ENCODE measurements around the gene MYD88. TPM values are rescaled to one million over a fixed set of nuclear protein-coding genes. Genes with fewer than 3 reads are reported as not detected.

MYD88 gene
- total and polyA plus RNA-seq, 9 of the 15 experiments (the other 6 are each of a cell fraction or from before 2014, with no cell fraction given) = 3.2 to 47.3 (median 27.6) TPM

DNA sequence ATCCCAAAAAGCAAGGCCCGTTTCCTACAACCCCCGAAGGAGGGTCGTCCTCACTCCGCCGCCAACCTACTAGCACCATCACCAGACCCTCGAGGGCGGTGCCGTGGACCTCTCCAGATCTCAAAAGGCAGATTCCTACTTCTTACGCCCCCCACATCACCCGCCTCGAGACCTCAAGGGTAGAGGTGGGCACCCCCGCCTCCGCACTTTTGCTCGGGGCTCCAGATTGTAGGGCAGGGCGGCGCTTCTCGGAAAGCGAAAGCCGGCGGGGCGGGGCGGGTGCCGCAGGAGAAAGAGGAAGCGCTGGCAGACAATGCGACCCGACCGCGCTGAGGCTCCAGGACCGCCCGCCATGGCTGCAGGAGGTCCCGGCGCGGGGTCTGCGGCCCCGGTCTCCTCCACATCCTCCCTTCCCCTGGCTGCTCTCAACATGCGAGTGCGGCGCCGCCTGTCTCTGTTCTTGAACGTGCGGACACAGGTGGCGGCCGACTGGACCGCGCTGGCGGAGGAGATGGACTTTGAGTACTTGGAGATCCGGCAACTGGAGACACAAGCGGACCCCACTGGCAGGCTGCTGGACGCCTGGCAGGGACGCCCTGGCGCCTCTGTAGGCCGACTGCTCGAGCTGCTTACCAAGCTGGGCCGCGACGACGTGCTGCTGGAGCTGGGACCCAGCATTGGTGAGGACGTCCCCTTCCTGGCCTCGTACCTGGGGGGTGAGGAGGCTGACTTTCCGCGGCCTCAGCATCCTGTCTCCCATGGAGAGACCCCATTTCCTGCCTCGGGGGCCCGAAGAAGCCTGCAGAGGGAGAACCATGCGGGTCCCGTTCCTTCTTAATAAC, at the start of gene MYD88 (continued):
- TF ChIP-seq, protein P1, sequence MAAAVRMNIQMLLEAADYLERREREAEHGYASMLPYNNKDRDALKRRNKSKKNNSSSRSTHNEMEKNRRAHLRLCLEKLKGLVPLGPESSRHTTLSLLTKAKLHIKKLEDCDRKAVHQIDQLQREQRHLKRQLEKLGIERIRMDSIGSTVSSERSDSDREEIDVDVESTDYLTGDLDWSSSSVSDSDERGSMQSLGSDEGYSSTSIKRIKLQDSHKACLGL (CRISPR knock-in tag; IDR thresholded peaks at IDR 0.05; ENCODE audit: borderline replicate concordance, poor library complexity, severe bottlenecking) = no peak
- no peak for TF ChIP-seq KLF10 (CRISPR knock-in tag; IDR thresholded peaks at IDR 0.05)
- peak; percentile 94 for TF ChIP-seq KDM5B (IDR thresholded peaks at IDR 0.05; ENCODE audit: insufficient replicate concordance, low read depth, low read length)
- TF ChIP-seq PPARD (CRISPR knock-in tag; IDR thresholded peaks at IDR 0.05) = no peak
- no peak for TF ChIP-seq PHB (CRISPR knock-in tag; IDR thresholded peaks at IDR 0.05)
- TF ChIP-seq, protein P2, sequence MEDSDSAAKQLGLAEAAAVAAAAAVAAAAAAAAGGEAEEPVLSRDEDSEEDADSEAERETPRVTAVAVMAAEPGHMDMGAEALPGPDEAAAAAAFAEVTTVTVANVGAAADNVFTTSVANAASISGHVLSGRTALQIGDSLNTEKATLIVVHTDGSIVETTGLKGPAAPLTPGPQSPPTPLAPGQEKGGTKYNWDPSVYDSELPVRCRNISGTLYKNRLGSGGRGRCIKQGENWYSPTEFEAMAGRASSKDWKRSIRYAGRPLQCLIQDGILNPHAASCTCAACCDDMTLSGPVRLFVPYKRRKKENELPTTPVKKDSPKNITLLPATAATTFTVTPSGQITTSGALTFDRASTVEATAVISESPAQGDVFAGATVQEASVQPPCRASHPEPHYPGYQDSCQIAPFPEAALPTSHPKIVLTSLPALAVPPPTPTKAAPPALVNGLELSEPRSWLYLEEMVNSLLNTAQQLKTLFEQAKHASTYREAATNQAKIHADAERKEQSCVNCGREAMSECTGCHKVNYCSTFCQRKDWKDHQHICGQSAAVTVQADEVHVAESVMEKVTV (CRISPR knock-in tag; IDR thresholded peaks at IDR 0.05) = no peak
- TF ChIP-seq ZNF507 (tag; conservative IDR thresholded peaks at IDR 0.05) = no peak
- TF ChIP-seq, protein P3, sequence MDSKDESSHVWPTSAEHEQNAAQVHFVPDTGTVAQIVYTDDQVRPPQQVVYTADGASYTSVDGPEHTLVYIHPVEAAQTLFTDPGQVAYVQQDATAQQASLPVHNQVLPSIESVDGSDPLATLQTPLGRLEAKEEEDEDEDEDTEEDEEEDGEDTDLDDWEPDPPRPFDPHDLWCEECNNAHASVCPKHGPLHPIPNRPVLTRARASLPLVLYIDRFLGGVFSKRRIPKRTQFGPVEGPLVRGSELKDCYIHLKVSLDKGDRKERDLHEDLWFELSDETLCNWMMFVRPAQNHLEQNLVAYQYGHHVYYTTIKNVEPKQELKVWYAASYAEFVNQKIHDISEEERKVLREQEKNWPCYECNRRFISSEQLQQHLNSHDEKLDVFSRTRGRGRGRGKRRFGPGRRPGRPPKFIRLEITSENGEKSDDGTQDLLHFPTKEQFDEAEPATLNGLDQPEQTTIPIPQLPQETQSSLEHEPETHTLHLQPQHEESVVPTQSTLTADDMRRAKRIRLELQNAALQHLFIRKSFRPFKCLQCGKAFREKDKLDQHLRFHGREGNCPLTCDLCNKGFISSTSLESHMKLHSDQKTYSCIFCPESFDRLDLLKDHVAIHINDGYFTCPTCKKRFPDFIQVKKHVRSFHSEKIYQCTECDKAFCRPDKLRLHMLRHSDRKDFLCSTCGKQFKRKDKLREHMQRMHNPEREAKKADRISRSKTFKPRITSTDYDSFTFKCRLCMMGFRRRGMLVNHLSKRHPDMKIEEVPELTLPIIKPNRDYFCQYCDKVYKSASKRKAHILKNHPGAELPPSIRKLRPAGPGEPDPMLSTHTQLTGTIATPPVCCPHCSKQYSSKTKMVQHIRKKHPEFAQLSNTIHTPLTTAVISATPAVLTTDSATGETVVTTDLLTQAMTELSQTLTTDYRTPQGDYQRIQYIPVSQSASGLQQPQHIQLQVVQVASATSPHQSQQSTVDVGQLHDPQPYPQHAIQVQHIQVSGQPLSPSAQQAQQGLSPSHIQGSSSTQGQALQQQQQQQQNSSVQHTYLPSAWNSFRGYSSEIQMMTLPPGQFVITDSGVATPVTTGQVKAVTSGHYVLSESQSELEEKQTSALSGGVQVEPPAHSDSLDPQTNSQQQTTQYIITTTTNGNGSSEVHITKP (IDR thresholded peaks at IDR 0.05; ENCODE audit: partially characterized antibody) = no peak
- TF ChIP-seq, protein P4, sequence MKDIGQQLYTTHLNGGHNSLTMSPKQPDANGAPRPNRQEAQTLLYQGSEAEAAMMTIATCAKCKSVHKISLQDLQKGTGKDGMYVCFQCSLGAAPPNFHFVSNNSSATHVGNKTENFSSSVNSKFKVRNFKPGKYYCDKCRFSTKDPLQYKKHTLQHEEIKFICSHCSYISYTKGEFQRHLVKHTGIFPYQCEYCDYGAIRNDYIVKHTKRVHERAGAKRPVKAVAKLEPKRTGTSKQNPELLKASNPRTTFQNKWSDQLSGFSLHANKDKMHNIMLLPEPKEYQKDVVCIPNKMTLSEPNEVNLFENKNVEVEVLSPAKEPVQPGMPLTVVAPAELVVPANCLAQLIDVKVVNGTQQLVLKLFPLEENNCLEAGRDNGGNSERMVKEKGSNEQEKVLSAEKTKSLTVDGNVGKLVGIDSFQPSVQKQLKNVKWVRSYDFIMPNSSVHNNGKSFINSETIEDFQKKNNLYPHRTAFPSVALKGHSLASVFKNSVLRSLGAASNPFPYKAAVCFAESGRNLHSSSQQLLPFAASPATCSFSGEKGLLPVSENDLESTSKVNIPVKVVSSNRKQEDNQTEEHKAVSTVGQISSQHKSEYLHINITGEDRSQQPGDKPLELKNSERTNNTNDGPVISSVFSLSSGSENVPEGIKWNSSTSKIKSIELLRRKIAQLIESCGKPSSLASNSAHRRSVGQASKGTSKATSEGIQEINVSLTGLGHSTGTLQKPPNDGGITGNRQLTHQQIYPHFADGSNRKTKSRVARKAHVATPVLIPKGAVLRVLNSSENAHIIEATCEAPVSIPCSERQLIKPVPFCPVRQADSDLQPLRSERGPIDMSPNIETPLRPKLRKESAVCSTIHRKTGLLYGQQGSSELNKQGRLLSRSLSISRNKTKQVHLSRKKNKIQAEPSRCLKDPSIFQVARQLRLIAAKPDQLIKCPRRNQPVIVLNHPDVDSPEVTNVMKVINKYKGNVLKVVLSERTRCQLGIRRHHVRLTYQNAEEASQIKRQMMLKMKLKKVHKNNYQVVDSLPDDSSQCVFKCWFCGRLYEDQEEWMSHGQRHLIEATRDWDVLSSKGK (CRISPR knock-in tag; IDR thresholded peaks at IDR 0.05) = no peak
- no peak for TF ChIP-seq PTRF (tag; IDR thresholded peaks at IDR 0.05)
- TF ChIP-seq, protein P5, sequence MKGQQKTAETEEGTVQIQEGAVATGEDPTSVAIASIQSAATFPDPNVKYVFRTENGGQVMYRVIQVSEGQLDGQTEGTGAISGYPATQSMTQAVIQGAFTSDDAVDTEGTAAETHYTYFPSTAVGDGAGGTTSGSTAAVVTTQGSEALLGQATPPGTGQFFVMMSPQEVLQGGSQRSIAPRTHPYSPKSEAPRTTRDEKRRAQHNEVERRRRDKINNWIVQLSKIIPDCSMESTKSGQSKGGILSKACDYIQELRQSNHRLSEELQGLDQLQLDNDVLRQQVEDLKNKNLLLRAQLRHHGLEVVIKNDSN (CRISPR knock-in tag; IDR thresholded peaks at IDR 0.05) = no peak
- no peak for TF ChIP-seq BCL6 (CRISPR knock-in tag; IDR thresholded peaks at IDR 0.05)
- TF ChIP-seq HDAC8 (tag; IDR thresholded peaks at IDR 0.05) = no peak
- TF ChIP-seq ZBTB8A (IDR thresholded peaks at IDR 0.05; ENCODE audit: partially characterized antibody) = no peak
- TF ChIP-seq ZNF24 (IDR thresholded peaks at IDR 0.05) = no peak
- no peak for TF ChIP-seq POLR3A (IDR thresholded peaks at IDR 0.05; ENCODE audit: borderline replicate concordance, extremely low read depth, insufficient read depth, insufficient read length)
- TF ChIP-seq NR3C1 (CRISPR knock-in tag; IDR thresholded peaks at IDR 0.05) = no peak
